ENCODE results near the gene TMPRSS6. TPM values are rescaled to one million over a fixed set of nuclear protein-coding genes. Genes with fewer than 3 reads are reported as not detected.

TMPRSS6 gene
- total RNA-seq, 2 donors from 2014 or later, result 0.22 to 0.31 TPM

DNA sequence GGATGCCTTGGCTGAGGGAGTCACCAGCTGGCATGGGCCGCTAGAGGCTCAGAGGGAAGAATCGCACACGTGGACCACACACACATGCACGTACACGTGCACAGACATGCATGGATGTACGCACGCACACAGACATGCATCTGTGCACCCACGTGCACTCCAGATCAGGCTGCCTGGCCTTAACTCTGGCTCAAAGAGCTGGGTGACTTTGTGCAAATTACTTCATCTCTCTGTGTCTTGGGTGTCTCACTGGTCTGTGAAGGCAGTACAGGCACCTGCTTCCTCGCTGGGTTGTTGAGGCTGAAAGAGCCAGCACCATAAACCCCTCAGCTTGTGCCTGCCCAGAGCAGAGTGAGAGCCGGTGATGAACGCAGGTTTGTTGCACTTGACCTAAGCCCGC, 28.7 kb downstream of the TMPRSS6 start:
- H3K9me3 Mint-ChIP-seq, result no peaks in the 10 kb centered on the region
- Histone ChIP-seq H3K9ac (ENCODE audit: extremely low read depth, low read length, poor library complexity, severe bottlenecking) (no peak overlapping the region), H3K36me3 (ENCODE audit: control insufficient read depth, insufficient read depth, low read length) (no peaks in the 10 kb centered on the region), H3K27ac (ENCODE audit: low read depth, low read length) (no peak overlapping the region), H3K4me1 (ENCODE audit: control insufficient read depth, insufficient read depth, low read length) (no peaks in the 10 kb centered on the region), H3K9me3 (ENCODE audit: control insufficient read depth, low read length) (no peaks in the 10 kb centered on the region), H3K4me3 (ENCODE audit: low read length) (no peak overlapping the region), H3K27me3 (ENCODE audit: control insufficient read depth, insufficient read depth, low read length, poor library complexity, severe bottlenecking) (peaks cover 10% of the 10 kb centered on the region)
- WGBS, 2 experiments (ENCODE audit: insufficient coverage in 1 of 2, insufficient read length in 1 of 2), result 93 to 95% methylated on average over 12 of the region's 12 CpGs
- H3K4me1 Mint-ChIP-seq, result no peaks in the 10 kb centered on the region
- TF ChIP-seq, protein P1, sequence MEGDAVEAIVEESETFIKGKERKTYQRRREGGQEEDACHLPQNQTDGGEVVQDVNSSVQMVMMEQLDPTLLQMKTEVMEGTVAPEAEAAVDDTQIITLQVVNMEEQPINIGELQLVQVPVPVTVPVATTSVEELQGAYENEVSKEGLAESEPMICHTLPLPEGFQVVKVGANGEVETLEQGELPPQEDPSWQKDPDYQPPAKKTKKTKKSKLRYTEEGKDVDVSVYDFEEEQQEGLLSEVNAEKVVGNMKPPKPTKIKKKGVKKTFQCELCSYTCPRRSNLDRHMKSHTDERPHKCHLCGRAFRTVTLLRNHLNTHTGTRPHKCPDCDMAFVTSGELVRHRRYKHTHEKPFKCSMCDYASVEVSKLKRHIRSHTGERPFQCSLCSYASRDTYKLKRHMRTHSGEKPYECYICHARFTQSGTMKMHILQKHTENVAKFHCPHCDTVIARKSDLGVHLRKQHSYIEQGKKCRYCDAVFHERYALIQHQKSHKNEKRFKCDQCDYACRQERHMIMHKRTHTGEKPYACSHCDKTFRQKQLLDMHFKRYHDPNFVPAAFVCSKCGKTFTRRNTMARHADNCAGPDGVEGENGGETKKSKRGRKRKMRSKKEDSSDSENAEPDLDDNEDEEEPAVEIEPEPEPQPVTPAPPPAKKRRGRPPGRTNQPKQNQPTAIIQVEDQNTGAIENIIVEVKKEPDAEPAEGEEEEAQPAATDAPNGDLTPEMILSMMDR (conservative IDR thresholded peaks at IDR 0.05), result no peak
- no peak overlapping the region for H3K27ac Mint-ChIP-seq
- no peaks in the 10 kb centered on the region for H3K36me3 Mint-ChIP-seq (ENCODE audit: low read depth)
- no peak for DNase-seq
- no peak overlapping the region for H3K4me3 Mint-ChIP-seq
- peaks cover 33% of the 10 kb centered on the region for H3K27me3 Mint-ChIP-seq (ENCODE audit: insufficient read depth)

DNA sequence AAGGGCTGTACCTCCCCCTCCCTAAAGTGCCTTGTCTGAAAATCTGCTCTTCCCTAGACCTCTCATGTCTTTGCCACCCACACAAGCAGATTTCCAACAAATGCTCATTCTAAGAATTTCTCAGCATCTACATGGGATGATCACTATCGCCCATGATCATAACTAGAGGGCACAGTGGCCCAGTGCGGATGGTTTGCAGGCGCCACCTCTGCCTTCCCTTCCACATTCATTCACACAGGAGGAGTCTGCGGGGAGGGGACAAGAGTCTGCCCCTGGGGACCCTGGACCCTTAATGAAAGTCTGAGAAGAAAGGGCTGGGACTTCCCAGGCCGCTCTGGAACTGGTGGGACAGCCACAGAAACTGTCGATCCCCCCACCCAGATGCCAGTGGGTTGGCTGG, 29.1 kb downstream of the TMPRSS6 start:
- Mint-ChIP-seq H3K27me3 (ENCODE audit: insufficient read depth) (peaks cover 32% of the 10 kb centered on the region), H3K27ac (no peak overlapping the region), H3K4me1 (no peaks in the 10 kb centered on the region), H3K9me3 (no peaks in the 10 kb centered on the region), H3K36me3 (ENCODE audit: low read depth) (no peaks in the 10 kb centered on the region), H3K4me3 (no peak overlapping the region)
- 92 to 95% methylated on average over 4 to 6 of the region's 6 CpGs for WGBS, 2 experiments (ENCODE audit: insufficient coverage in 1 of 2, insufficient read length in 1 of 2)
- TF ChIP-seq, protein P1 (conservative IDR thresholded peaks at IDR 0.05), result no peak
- DNase-seq, result no peak
- no peaks in the 10 kb centered on the region for H3K9me3 ChIP-seq (ENCODE audit: control insufficient read depth, low read length)
- no peaks in the 10 kb centered on the region for H3K4me1 ChIP-seq (ENCODE audit: control insufficient read depth, insufficient read depth, low read length)
- H3K27ac ChIP-seq (ENCODE audit: low read depth, low read length), result no peak overlapping the region
- no peaks in the 10 kb centered on the region for H3K36me3 ChIP-seq (ENCODE audit: control insufficient read depth, insufficient read depth, low read length)
- peaks cover 14% of the 10 kb centered on the region for H3K27me3 ChIP-seq (ENCODE audit: control insufficient read depth, insufficient read depth, low read length, poor library complexity, severe bottlenecking)
- H3K9ac ChIP-seq (ENCODE audit: extremely low read depth, low read length, poor library complexity, severe bottlenecking), result no peak overlapping the region
- no peak overlapping the region for H3K4me3 ChIP-seq (ENCODE audit: low read length)

DNA sequence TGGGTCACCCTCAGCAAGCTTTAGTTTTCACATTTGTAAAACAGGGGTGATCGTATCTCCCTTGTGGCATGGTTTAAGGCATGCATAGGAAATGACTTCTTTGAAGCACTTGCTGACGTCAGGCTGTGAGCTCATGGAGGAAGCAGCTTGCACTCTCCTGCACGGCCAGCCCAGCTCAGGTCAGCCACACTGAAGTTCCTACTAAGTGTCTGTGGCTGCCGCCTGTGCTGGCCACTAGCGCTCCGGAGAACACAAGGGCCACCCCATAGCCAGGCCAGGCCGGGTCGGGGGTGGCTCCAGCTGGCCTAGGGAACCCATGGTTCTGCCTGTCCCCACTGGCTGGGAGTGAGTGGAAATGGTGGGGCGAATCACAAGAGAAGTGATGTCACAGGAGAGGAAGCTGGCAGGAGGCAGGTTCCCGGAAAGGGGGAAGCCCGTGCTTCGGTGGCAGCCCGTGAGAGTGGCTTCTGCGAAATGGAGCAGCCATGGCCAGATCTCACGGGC, 29.8 kb downstream of the TMPRSS6 start:
- H3K4me1 Mint-ChIP-seq, result no peaks in the 10 kb centered on the region
- Histone ChIP-seq H3K9ac (ENCODE audit: extremely low read depth, low read length, poor library complexity, severe bottlenecking) (no peak overlapping the region), H3K9me3 (ENCODE audit: control insufficient read depth, low read length) (no peaks in the 10 kb centered on the region), H3K27ac (ENCODE audit: low read depth, low read length) (no peak overlapping the region), H3K4me3 (ENCODE audit: low read length) (no peak overlapping the region), H3K27me3 (ENCODE audit: control insufficient read depth, insufficient read depth, low read length, poor library complexity, severe bottlenecking) (peaks cover 21% of the 10 kb centered on the region), H3K4me1 (ENCODE audit: control insufficient read depth, insufficient read depth, low read length) (no peaks in the 10 kb centered on the region), H3K36me3 (ENCODE audit: control insufficient read depth, insufficient read depth, low read length) (no peaks in the 10 kb centered on the region)
- TF ChIP-seq, protein P1 (conservative IDR thresholded peaks at IDR 0.05), result no peak
- H3K9me3 Mint-ChIP-seq, result no peaks in the 10 kb centered on the region
- DNase-seq, result no peak
- H3K36me3 Mint-ChIP-seq (ENCODE audit: low read depth), result no peaks in the 10 kb centered on the region
- no peak overlapping the region for H3K27ac Mint-ChIP-seq
- peaks cover 32% of the 10 kb centered on the region for H3K27me3 Mint-ChIP-seq (ENCODE audit: insufficient read depth)
- WGBS, 2 experiments (ENCODE audit: insufficient coverage in 1 of 2, insufficient read length in 1 of 2), result 75 to 83% methylated on average over 7 to 15 of the region's 15 CpGs
- no peak overlapping the region for H3K4me3 Mint-ChIP-seq

Data from endodermal cell (in vitro differentiated cells).